ENCODE data around the gene TENT4A.

The TENT4A gene

DNA sequence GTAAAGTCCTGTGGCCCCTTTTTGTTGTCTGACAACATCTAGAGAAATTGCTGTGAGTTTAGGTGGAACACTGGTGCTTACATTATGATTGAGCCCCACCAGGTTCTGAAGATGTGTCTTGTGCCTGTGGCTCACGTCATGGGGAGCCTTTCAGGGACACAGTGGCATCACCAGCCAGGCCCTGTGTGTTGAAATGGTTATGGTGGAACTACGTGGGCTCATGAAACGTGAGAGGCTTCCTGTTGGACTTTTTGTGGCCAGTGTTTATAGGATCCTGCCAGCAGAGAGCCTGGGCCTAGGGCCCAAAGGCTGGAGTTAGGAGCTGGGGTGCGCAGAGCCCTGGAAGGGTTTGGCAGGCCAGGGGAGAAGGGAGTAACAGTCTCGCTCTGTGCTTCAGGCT lies 46.8 kb downstream of the TENT4A start:
- no peak for DNase-seq (ENCODE audit: low read depth)
- TF ChIP-seq POLR2A (IDR thresholded peaks at IDR 0.05; ENCODE audit: extremely low read depth, insufficient read length): no peak
- TF ChIP-seq MYC (IDR thresholded peaks at IDR 0.05; ENCODE audit: low read depth, low read length): no peak
- TF ChIP-seq, protein P1, sequence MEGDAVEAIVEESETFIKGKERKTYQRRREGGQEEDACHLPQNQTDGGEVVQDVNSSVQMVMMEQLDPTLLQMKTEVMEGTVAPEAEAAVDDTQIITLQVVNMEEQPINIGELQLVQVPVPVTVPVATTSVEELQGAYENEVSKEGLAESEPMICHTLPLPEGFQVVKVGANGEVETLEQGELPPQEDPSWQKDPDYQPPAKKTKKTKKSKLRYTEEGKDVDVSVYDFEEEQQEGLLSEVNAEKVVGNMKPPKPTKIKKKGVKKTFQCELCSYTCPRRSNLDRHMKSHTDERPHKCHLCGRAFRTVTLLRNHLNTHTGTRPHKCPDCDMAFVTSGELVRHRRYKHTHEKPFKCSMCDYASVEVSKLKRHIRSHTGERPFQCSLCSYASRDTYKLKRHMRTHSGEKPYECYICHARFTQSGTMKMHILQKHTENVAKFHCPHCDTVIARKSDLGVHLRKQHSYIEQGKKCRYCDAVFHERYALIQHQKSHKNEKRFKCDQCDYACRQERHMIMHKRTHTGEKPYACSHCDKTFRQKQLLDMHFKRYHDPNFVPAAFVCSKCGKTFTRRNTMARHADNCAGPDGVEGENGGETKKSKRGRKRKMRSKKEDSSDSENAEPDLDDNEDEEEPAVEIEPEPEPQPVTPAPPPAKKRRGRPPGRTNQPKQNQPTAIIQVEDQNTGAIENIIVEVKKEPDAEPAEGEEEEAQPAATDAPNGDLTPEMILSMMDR (IDR thresholded peaks at IDR 0.05; ENCODE audit: low read depth, low read length): no peak
- TF ChIP-seq, protein P2, sequence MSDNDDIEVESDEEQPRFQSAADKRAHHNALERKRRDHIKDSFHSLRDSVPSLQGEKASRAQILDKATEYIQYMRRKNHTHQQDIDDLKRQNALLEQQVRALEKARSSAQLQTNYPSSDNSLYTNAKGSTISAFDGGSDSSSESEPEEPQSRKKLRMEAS (IDR thresholded peaks at IDR 0.05; ENCODE audit: low read depth, low read length): no peak
- H3K4me3 ChIP-seq (ENCODE audit: low read depth, low read length): no peak overlapping the region

DNA sequence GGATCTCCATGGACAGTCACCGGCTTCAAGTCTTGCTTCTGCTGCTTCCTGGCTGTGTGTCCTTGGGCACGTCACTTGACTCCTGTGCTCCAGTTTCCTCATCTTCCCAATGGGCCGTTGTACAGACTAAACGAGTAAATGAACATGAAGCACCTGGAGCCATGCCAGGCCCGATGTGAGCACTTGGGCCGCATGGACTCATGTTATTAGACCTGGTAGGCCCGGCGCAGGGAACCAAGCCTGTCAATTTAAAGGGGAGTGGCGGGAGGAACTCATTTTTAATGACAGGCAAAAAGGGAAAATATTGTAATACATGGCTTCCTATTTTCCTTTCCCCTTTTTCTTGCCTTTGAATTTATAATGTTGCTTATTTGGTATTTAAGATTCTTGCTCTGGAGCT lies 47.5 kb downstream of the TENT4A start:
- no peak overlapping the region for H3K4me3 ChIP-seq (ENCODE audit: low read depth, low read length)
- TF ChIP-seq, protein P2 (IDR thresholded peaks at IDR 0.05; ENCODE audit: low read depth, low read length): no peak
- TF ChIP-seq, protein P1 (IDR thresholded peaks at IDR 0.05; ENCODE audit: low read depth, low read length): no peak
- no peak for TF ChIP-seq POLR2A (IDR thresholded peaks at IDR 0.05; ENCODE audit: extremely low read depth, insufficient read length)
- no peak for TF ChIP-seq MYC (IDR thresholded peaks at IDR 0.05; ENCODE audit: low read depth, low read length)
- no peak for DNase-seq (ENCODE audit: low read depth)

DNA sequence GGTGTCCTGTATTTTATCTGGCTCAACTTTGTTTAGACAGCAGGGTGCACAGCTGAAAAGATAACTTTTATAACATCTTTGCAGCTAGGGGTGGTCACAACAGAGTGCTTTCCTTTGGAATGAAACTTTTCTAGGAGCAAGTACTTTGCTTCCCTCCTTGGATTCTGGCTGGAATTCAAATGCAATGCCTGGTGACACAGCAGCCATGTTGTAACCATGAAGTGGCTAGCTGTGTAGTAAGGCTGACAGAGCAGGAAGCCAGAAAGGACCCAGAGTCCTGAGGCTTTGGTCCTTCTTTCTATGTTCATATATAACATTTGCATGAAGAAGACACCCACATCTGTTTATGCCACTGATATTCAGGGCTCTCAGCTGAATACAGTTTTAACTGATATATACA lies 48.1 kb downstream of the TENT4A start:
- no peak overlapping the region for H3K4me3 ChIP-seq (ENCODE audit: low read depth, low read length)
- TF ChIP-seq, protein P1 (IDR thresholded peaks at IDR 0.05; ENCODE audit: low read depth, low read length): no peak
- TF ChIP-seq, protein P2 (IDR thresholded peaks at IDR 0.05; ENCODE audit: low read depth, low read length): no peak
- TF ChIP-seq MYC (IDR thresholded peaks at IDR 0.05; ENCODE audit: low read depth, low read length) (no peak), POLR2A (IDR thresholded peaks at IDR 0.05; ENCODE audit: extremely low read depth, insufficient read length) (no peak)
- no peak for DNase-seq (ENCODE audit: low read depth)

DNA sequence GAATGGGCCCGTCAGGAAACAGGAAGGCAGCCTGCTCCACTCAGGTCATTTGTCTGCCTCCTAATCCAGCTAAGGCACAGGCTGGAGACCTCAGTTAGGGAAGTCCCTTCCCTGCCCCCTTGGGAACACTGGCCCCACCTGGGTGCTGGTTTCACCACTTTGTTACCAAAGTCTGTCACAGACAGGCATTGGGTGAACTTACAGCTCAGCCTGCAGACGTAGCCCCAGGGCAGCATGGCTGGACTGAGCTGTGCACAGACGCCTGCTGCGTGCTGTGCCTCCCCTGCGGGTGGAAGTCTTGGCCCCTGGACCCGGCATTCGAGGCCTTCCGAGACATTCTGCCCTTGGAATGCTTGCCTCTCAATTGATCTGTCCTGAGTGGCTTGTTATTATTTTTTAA lies 48.9 kb downstream of the TENT4A start:
- TF ChIP-seq, protein P1 (IDR thresholded peaks at IDR 0.05; ENCODE audit: low read depth, low read length): no peak
- TF ChIP-seq MYC (IDR thresholded peaks at IDR 0.05; ENCODE audit: low read depth, low read length) (no peak), POLR2A (IDR thresholded peaks at IDR 0.05; ENCODE audit: extremely low read depth, insufficient read length) (no peak)
- TF ChIP-seq, protein P2 (IDR thresholded peaks at IDR 0.05; ENCODE audit: low read depth, low read length): no peak
- no peak for DNase-seq (ENCODE audit: low read depth)

DNA sequence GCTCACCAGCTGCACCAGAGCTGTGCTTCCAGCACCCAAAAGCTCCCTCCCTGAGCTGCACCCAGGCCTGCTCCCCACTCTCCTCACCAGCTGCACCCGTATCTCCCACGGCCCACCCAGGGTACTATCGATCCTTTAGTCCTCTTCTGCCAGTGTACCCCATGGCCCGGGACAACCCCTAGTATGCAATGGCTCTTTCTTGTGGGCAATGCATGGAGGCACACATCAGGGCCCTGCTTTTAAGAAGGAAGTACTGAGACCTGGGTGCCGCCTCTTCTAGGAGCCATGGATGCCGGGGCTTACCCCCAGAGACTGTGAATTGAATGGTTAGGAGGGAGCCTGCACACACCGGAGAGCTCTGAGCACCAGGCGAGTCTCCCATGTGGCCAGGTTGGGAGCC lies 49.5 kb downstream of the TENT4A start:
- H3K4me3 ChIP-seq (ENCODE audit: low read depth, low read length): no peak overlapping the region
- DNase-seq (ENCODE audit: low read depth): no peak
- TF ChIP-seq, protein P1 (IDR thresholded peaks at IDR 0.05; ENCODE audit: low read depth, low read length): no peak
- TF ChIP-seq MYC (IDR thresholded peaks at IDR 0.05; ENCODE audit: low read depth, low read length) (no peak), POLR2A (IDR thresholded peaks at IDR 0.05; ENCODE audit: extremely low read depth, insufficient read length) (no peak)
- TF ChIP-seq, protein P2 (IDR thresholded peaks at IDR 0.05; ENCODE audit: low read depth, low read length): no peak

More for the DNA sequence above, 48.9 kb downstream of the TENT4A start:
- H3K4me3 ChIP-seq (ENCODE audit: low read depth, low read length): no peak overlapping the region

All from NB4 (cell line).